Caco-2 (cell line): ENCODE results near the gene CENPP. TPM values are rescaled to one million over a fixed set of nuclear protein-coding genes. Genes with fewer than 3 reads are reported as not detected.

Source experiments
- BruUV-seq: library from RNA; stranded (reverse); fragments of 400-500 nt; replicated peaks from 2 replicates; lab custom pipeline; 2021; lab: Mats Ljungman, UMichigan
- CTCF ChIA-PET: fragments of 300-600 bp; sonication (Branson Sonifier 250); formaldehyde crosslinking; loops from one replicate; lab custom pipeline; 2022; ENCODE audit warnings: antibody characterized with exemption; lab: Charles Lee
- POLR2A ChIA-PET: fragments of 300-600 bp; sonication (Branson Sonifier 250); formaldehyde crosslinking; loops from one replicate; lab custom pipeline; 2022; ENCODE audit warnings: antibody characterized with exemption; lab: Charles Lee
- DNase-seq, 2 experiments: peaks; one replicate each; pipeline versions ENCODE4 v3.0.0 to v3.0.0-alpha.2; 2020 to 2022
- H3K27me3 ChIP-seq: replicated peaks from 2 replicates; pipeline ENCODE4 v1.6.0; 2011; ENCODE audit warnings: low read length; ENCODE audit not compliant: control insufficient read depth, insufficient read depth
- H3K36me3 ChIP-seq: 2 replicates; pipeline ENCODE4 v1.5.1; 2011; ENCODE audit warnings: low read length; ENCODE audit not compliant: control insufficient read depth, insufficient read depth
- H3K4me1 ChIP-seq: fragments of 250-450 bp; sonication (Bioruptor Pico); 2 replicates; pipeline ENCODE4 v1.5.1; 2020; ENCODE audit warnings: mild to moderate bottlenecking
- H3K4me3 ChIP-seq: 2 replicates; pipeline ENCODE4 v1.5.1; 2011; ENCODE audit warnings: low read depth, mild to moderate bottlenecking, control low read depth, low read length
- H3K9me3 ChIP-seq: fragments of 250-450 bp; sonication (Bioruptor Pico); 2 replicates; pipeline ENCODE4 v1.5.1; 2020; ENCODE audit warnings: mild to moderate bottlenecking, moderate library complexity
- H3K27ac Mint-ChIP-seq: one replicate; pipeline ENCODE4 v1.8.0; 2022; ENCODE audit warnings: mixed read lengths; ENCODE audit not compliant: unreplicated experiment
- H3K27me3 Mint-ChIP-seq: one replicate; pipeline ENCODE4 v1.8.0; 2022; ENCODE audit warnings: mixed read lengths; ENCODE audit not compliant: insufficient read depth, unreplicated experiment
- H3K36me3 Mint-ChIP-seq: one replicate; pipeline ENCODE4 v1.8.0; 2022; ENCODE audit warnings: mild to moderate bottlenecking, mixed read lengths; ENCODE audit not compliant: insufficient read depth, unreplicated experiment
- H3K4me1 Mint-ChIP-seq: one replicate; pipeline ENCODE4 v1.8.0; 2022; ENCODE audit warnings: low read depth, mixed read lengths; ENCODE audit not compliant: unreplicated experiment
- H3K4me3 Mint-ChIP-seq: one replicate; pipeline ENCODE4 v1.8.0; 2022; ENCODE audit warnings: mild to moderate bottlenecking, moderate library complexity, mixed read lengths; ENCODE audit not compliant: unreplicated experiment
- H3K9me3 Mint-ChIP-seq: one replicate; pipeline ENCODE4 v1.8.0; 2022; ENCODE audit warnings: mixed read lengths; ENCODE audit not compliant: unreplicated experiment
- intact Hi-C: fragments of 100-400 bp; cut with micrococcal nuclease; formaldehyde crosslinking; loops from one replicate; pipeline ENCODE4 v1.10.0; 2022; ENCODE audit not compliant: unreplicated experiment
- total RNA-seq: library from RNA; stranded (reverse); gene quantifications from 2 replicates; pipeline ENCODE4 v1.2.3, GENCODE V29; 2022
- TF ChIP-seq, protein P1 (sequence below), 2 experiments: fragments of 200-600 bp in 1 of 2; IDR thresholded peaks; 1 replicate in 1 of 2; 2 replicates in 1 of 2; pipeline versions ENCODE4 v1.5.1 to v1.8.0; 2011 to 2022; ENCODE audit warnings: antibody characterized with exemption in 1 of 2, control low read depth in 1 of 2, inconsistent platforms in 1 of 2, low read depth in 1 of 2, low read length in 1 of 2, mild to moderate bottlenecking in 1 of 2, moderate library complexity in 1 of 2; ENCODE audit not compliant: insufficient read depth in 1 of 2, severe bottlenecking in 1 of 2, unreplicated experiment in 1 of 2

The CENPP gene
- total RNA-seq, 1 experiment from 2014 or later: 7.6 TPM

DNA sequence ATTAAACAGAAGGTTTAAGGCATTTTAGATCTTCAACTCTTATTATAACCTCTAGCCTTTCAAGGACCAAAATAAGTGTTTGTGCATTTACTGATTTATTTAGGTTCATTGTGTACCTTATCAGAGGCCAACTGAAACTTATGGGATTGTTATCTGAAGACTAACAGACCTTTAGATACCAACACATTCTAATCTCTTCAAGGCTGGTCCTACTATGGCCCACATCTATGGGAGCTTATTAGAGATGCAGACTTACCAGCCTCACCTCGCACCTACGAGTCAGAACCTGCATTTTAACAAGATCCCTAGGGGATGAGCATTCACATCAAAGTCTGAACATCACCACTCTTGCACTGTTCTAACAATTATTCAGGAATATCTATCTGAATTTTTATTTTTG lies 34.2 kb upstream of the CENPP start:
- no peak for DNase-seq
- Histone ChIP-seq H3K27me3 (no peaks in the 10 kb centered on the region), H3K4me3 (no peak overlapping the region; the same call in 1 of the 2 replicates), H3K36me3 (no peaks in the 10 kb centered on the region), H3K4me1 (peaks cover 9% of the 10 kb centered on the region; the same call in 1 of the 2 replicates), H3K9me3 (no peaks in the 10 kb centered on the region)
- TF ChIP-seq, protein P1, sequence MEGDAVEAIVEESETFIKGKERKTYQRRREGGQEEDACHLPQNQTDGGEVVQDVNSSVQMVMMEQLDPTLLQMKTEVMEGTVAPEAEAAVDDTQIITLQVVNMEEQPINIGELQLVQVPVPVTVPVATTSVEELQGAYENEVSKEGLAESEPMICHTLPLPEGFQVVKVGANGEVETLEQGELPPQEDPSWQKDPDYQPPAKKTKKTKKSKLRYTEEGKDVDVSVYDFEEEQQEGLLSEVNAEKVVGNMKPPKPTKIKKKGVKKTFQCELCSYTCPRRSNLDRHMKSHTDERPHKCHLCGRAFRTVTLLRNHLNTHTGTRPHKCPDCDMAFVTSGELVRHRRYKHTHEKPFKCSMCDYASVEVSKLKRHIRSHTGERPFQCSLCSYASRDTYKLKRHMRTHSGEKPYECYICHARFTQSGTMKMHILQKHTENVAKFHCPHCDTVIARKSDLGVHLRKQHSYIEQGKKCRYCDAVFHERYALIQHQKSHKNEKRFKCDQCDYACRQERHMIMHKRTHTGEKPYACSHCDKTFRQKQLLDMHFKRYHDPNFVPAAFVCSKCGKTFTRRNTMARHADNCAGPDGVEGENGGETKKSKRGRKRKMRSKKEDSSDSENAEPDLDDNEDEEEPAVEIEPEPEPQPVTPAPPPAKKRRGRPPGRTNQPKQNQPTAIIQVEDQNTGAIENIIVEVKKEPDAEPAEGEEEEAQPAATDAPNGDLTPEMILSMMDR (IDR thresholded peaks at IDR 0.05; ENCODE audit: insufficient read depth in 1 of 2, low read depth in 1 of 2, low read length in 1 of 2, severe bottlenecking in 1 of 2, unreplicated experiment in 1 of 2): no peak
- no peaks in the 10 kb centered on the region for H3K27me3 Mint-ChIP-seq
- peaks cover 7% of the 10 kb centered on the region for H3K4me1 Mint-ChIP-seq
- no peak overlapping the region for H3K4me3 Mint-ChIP-seq
- intact Hi-C loops: no loop called here
- H3K9me3 Mint-ChIP-seq: no peaks in the 10 kb centered on the region
- no TSS peak for BruUV-seq
- POLR2A ChIA-PET: no interaction called here
- H3K27ac Mint-ChIP-seq: no peak overlapping the region
- peaks cover 69% of the 10 kb centered on the region for H3K36me3 Mint-ChIP-seq
- CTCF ChIA-PET: no interaction called here

- intact Hi-C loops: no loop called here
- ChIA-PET POLR2A (interaction anchor here (0.6 kb wide), 1 partner anchor 33 kb away, joined by 3 read pairs; the partner anchor contains the start of gene CENPP), CTCF (no interaction called here)
- TF ChIP-seq, protein P1 (IDR thresholded peaks at IDR 0.05; ENCODE audit: insufficient read depth in 1 of 2, low read depth in 1 of 2, low read length in 1 of 2, severe bottlenecking in 1 of 2, unreplicated experiment in 1 of 2): no peak
- no TSS peak for BruUV-seq
- no peaks in the 10 kb centered on the region for H3K9me3 Mint-ChIP-seq
- Histone ChIP-seq H3K4me3 (peak overlapping the region; percentile 80), H3K27me3 (no peaks in the 10 kb centered on the region), H3K4me1 (peaks cover 9% of the 10 kb centered on the region; the same call in 1 of the 2 replicates), H3K36me3 (no peaks in the 10 kb centered on the region), H3K9me3 (no peaks in the 10 kb centered on the region)
- H3K36me3 Mint-ChIP-seq: peaks cover 62% of the 10 kb centered on the region
- peaks cover 7% of the 10 kb centered on the region for H3K4me1 Mint-ChIP-seq
- H3K27ac Mint-ChIP-seq: peak overlapping the region; percentile 98
- no peaks in the 10 kb centered on the region for H3K27me3 Mint-ChIP-seq
- DNase-seq: peak in 1 of 2 experiments; percentile 4
- peak overlapping the region; percentile 92 for H3K4me3 Mint-ChIP-seq
Measured at GRCh38 chr9:92292338-92293074, 33.2 kb upstream of the CENPP start.

GRCh38 chr9:92293075-92293354 lies 32.7 kb upstream of the CENPP start:
- TF ChIP-seq, protein P1 (IDR thresholded peaks at IDR 0.05; ENCODE audit: insufficient read depth in 1 of 2, low read depth in 1 of 2, low read length in 1 of 2, severe bottlenecking in 1 of 2, unreplicated experiment in 1 of 2): no peak
- Mint-ChIP-seq H3K4me1 (peaks cover 7% of the 10 kb centered on the region), H3K36me3 (peaks cover 57% of the 10 kb centered on the region), H3K27me3 (no peaks in the 10 kb centered on the region), H3K4me3 (peak overlapping the region; percentile 92), H3K27ac (peak overlapping the region; percentile 98), H3K9me3 (no peaks in the 10 kb centered on the region)
- no peaks in the 10 kb centered on the region for H3K36me3 ChIP-seq
- CTCF ChIA-PET: no interaction called here
- BruUV-seq: TSS peak; percentile 73
- DNase-seq: no peak
- peaks cover 9% of the 10 kb centered on the region; the same call in 1 of the 2 replicates for H3K4me1 ChIP-seq
- POLR2A ChIA-PET: no interaction called here
- intact Hi-C loops: no loop called here
- no peaks in the 10 kb centered on the region for H3K27me3 ChIP-seq
- H3K4me3 ChIP-seq: peak overlapping the region; percentile 80
- no peaks in the 10 kb centered on the region for H3K9me3 ChIP-seq
